K562 (cell line): ENCODE data around the gene GFRA1. TPM values are rescaled to one million over a fixed set of nuclear protein-coding genes. Genes with fewer than 3 reads are reported as not detected.

Experiments used
- ATAC-seq: fragments of 200-7000 bp; cut with Tn5 transposase; 3 replicates; pipeline ENCODE4 v1.9.1; 2020; ENCODE audit warnings: moderate library complexity
- BruUV-seq: library from RNA; stranded (reverse); fragments of 400-500 nt; replicated peaks from 2 replicates; lab custom pipeline; 2021; lab: Mats Ljungman, UMichigan
- CTCF ChIA-PET: fragments of 300-600 bp; formaldehyde crosslinking; extraction: SDS; loops from one replicate; lab custom pipeline; 2021; ENCODE audit warnings: low intra/inter-chr PET ratio; lab: Yijun Ruan, JAX
- POLR2A ChIA-PET: fragments of 300-600, 350-650 bp; sonication (Branson Sonifier 250); formaldehyde crosslinking; extraction: SDS; loops from one replicate; lab custom pipeline; 2021; ENCODE audit warnings: antibody characterized with exemption, inconsistent platforms; lab: Yijun Ruan, JAX
- DNase-seq, 4 experiments: peaks; one replicate each; pipeline versions ENCODE4 v3.0.0 to v3.0.0-alpha.2; 2011 to 2018; ENCODE audit warnings: low spot score in 3 of 4, mixed read lengths in 3 of 4; ENCODE audit errors: extremely low read depth in 1 of 4
- FAIRE-seq: peaks from 2 replicates; lab custom pipeline; 2011; peaks lifted over from hg19 to GRCh38; lab: Jason Lieb, UNC
- H2AFZ ChIP-seq: 2 replicates; pipeline ENCODE4 v1.6.0; 2011; ENCODE audit warnings: low read depth, low read length, control low read depth, inconsistent platforms
- H3K27ac ChIP-seq: fragments of 200-600 bp; 3 replicates; pipeline ENCODE4 v1.8.0; 2011; ENCODE audit warnings: low read depth, mild to moderate bottlenecking, control low read depth, inconsistent platforms, low read length, moderate library complexity, mixed read lengths; ENCODE audit errors: extremely low read depth
- H3K27me3 ChIP-seq, 2 experiments: fragments of 300-600 bp in 1 of 2; 2 replicates in 1 of 2; 3 replicates in 1 of 2; pipeline versions ENCODE4 v1.6.0 to v1.8.0; 2011; ENCODE audit warnings: inconsistent platforms in 2 of 2, low read length in 2 of 2, mild to moderate bottlenecking in 1 of 2, mixed read lengths in 1 of 2, moderate library complexity in 1 of 2; ENCODE audit not compliant: control insufficient read depth in 2 of 2, insufficient read depth in 2 of 2
- H3K36me3 ChIP-seq: fragments of 300-600 bp; 3 replicates; pipeline ENCODE4 v1.8.0; 2011; ENCODE audit warnings: mild to moderate bottlenecking, low read length, inconsistent platforms; ENCODE audit not compliant: control insufficient read depth, insufficient read depth
- H3K4me1 ChIP-seq, 2 experiments: fragments of 200-600 bp in 1 of 2; replicated peaks in 1 of 2; 2 replicates in 1 of 2; 3 replicates in 1 of 2; pipeline versions ENCODE4 v1.5.1 to v1.8.0; 2011; ENCODE audit warnings: inconsistent platforms in 2 of 2, low read length in 2 of 2, mild to moderate bottlenecking in 1 of 2, mixed read lengths in 1 of 2, moderate library complexity in 1 of 2; ENCODE audit not compliant: control insufficient read depth in 2 of 2, insufficient read depth in 2 of 2
- H3K4me2 ChIP-seq: 2 replicates; pipeline ENCODE4 v1.6.1; 2011; ENCODE audit warnings: low read length, control low read depth, inconsistent platforms, mixed read lengths; ENCODE audit not compliant: insufficient read depth
- H3K4me3 ChIP-seq: fragments of 200-600 bp; sonication (generic), shearing (Covaris generic); 2 replicates; pipeline ENCODE4 v1.5.1; 2016; ENCODE audit warnings: control low read depth, inconsistent platforms
- H3K79me2 ChIP-seq: fragments of 200-600 bp; 3 replicates; pipeline ENCODE4 v1.8.0; 2011; ENCODE audit warnings: low read length, inconsistent platforms; ENCODE audit not compliant: control insufficient read depth, insufficient read depth
- H3K9ac ChIP-seq, 2 experiments: 2 replicates each; pipeline versions ENCODE4 v1.6.0 to v1.6.1; 2011; ENCODE audit warnings: low read depth in 2 of 2, low read length in 2 of 2, control low read depth in 1 of 2, inconsistent platforms in 1 of 2, mild to moderate bottlenecking in 1 of 2, mixed read lengths in 1 of 2; ENCODE audit not compliant: insufficient read depth in 1 of 2
- H3K9me1 ChIP-seq: one replicate; pipeline ENCODE4 v1.6.0; 2011; ENCODE audit warnings: inconsistent platforms, mild to moderate bottlenecking, low read length, moderate library complexity; ENCODE audit not compliant: control insufficient read depth, insufficient read depth
- H3K9me3 ChIP-seq: replicated peaks from 2 replicates; pipeline ENCODE4 v1.5.1; 2011; ENCODE audit warnings: low read depth, low read length, inconsistent platforms; ENCODE audit not compliant: control insufficient read depth, insufficient read depth
- H4K20me1 ChIP-seq: replicated peaks from 2 replicates; pipeline ENCODE4 v1.6.1; 2011; ENCODE audit warnings: low read length, inconsistent platforms, mixed read lengths; ENCODE audit not compliant: control insufficient read depth, insufficient read depth
- BCOR ChIP-seq: fragments of 450-650 bp; IDR thresholded peaks from 2 replicates; pipeline ENCODE4 v1.6.1; 2016
- ETV1 ChIP-seq: fragments of 450-650 bp; conservative IDR thresholded peaks from 2 replicates; pipeline ENCODE4 v1.6.1; 2016; ENCODE audit warnings: missing genetic modification characterization, control low read depth, low read depth, missing compliant biosample characterization
- HNRNPH1 ChIP-seq: fragments of 200-400 bp; formaldehyde crosslinking; optimal IDR thresholded peaks from 2 replicates; pipeline ENCODE3; 2017; ENCODE audit warnings: low read depth, mild to moderate bottlenecking, low read length, moderate library complexity
- HNRNPL ChIP-seq: fragments of 200-400 bp; formaldehyde crosslinking; IDR thresholded peaks from 2 replicates; pipeline ENCODE4 v1.6.1; 2017; ENCODE audit warnings: low read depth, mild to moderate bottlenecking, low read length
- MIER1 ChIP-seq: fragments of 450-650 bp; IDR thresholded peaks from 2 replicates; pipeline ENCODE4 v1.6.1; 2016; ENCODE audit warnings: antibody characterized with exemption, mild to moderate bottlenecking, low read depth
- RB1 ChIP-seq: fragments of 450-650 bp; IDR thresholded peaks from 2 replicates; pipeline ENCODE4 v1.6.1; 2017; ENCODE audit warnings: low read depth, mild to moderate bottlenecking
- RBM22 ChIP-seq: fragments of 200-400 bp; formaldehyde crosslinking; IDR thresholded peaks from 2 replicates; pipeline ENCODE4 v1.6.1; 2018; ENCODE audit warnings: low read length, low read depth; ENCODE audit not compliant: poor library complexity, severe bottlenecking
- RNF2 ChIP-seq: sonication (generic); IDR thresholded peaks from 2 replicates; pipeline ENCODE4 v1.6.1; 2016
- TOE1 ChIP-seq, 2 experiments: fragments of 450-650 bp in 1 of 2; sonication (generic) in 1 of 2; formaldehyde crosslinking in 1 of 2; IDR thresholded peaks; 2 replicates each; pipeline versions ENCODE4 v1.7.1 to v1.8.0; 2016 to 2022; ENCODE audit warnings: borderline replicate concordance in 2 of 2, mild to moderate bottlenecking in 2 of 2, antibody characterized with exemption in 1 of 2, inconsistent platforms in 1 of 2, low read depth in 1 of 2, missing genetic modification reagents in 1 of 2, moderate library complexity in 1 of 2
- ZBTB1 ChIP-seq: sonication (generic); formaldehyde crosslinking; IDR thresholded peaks from 2 replicates; pipeline ENCODE4 v1.8.1; 2023; ENCODE audit warnings: missing genetic modification reagents, low read depth, mild to moderate bottlenecking, borderline replicate concordance
- ZNF197 ChIP-seq: fragments of 200-800 bp; sonication (Bioruptor generic); IDR thresholded peaks from 2 replicates; pipeline ENCODE4 v1.6.1; 2016; ENCODE audit warnings: low read depth, missing genetic modification characterization, missing compliant biosample characterization
- ZNF57 ChIP-seq: fragments of 450-650 bp; formaldehyde crosslinking; IDR thresholded peaks from 2 replicates; pipeline ENCODE4 v1.4.0; 2020; ENCODE audit warnings: mild to moderate bottlenecking, moderate library complexity
- ZNF695 ChIP-seq: fragments of 450-650 bp; formaldehyde crosslinking; IDR thresholded peaks from 2 replicates; pipeline ENCODE4 v1.4.0; 2020; ENCODE audit warnings: mild to moderate bottlenecking, moderate library complexity
- ZSCAN29 ChIP-seq: fragments of 450-650 bp; IDR thresholded peaks from 2 replicates; pipeline ENCODE4 v1.6.1; 2017
- WGBS: fragments of 100-300 bp; shearing (Covaris generic); methylation state at CpG from one replicate; pipeline ENCODE4 v1.1.6; 2016; ENCODE audit warnings: low coverage, mixed read lengths; ENCODE audit not compliant: insufficient coverage; ENCODE audit errors: missing lambda C conversion rate; 5-methylcytosine and 5-hydroxymethylcytosine counted together
- in situ Hi-C: fragments of 300-500 bp; cut with MboI; formaldehyde crosslinking; loops from 4 replicates; pipeline ENCODE4 v1.15.0; 2018; ENCODE audit warnings: inconsistent platforms, mixed read lengths
- intact Hi-C: fragments of 100-400 bp; cut with micrococcal nuclease; formaldehyde crosslinking; loops from 2 replicates; pipeline ENCODE4 v1.14.2; 2022
- polyA plus RNA-seq, 8 experiments: library from polyadenylated mRNA; depleted of rRNA in 4 of 8; stranded (reverse) in 5 of 8; unstranded in 3 of 8; fragments of >200 nt; fragmentation: Nextera tagmentation in 2 of 8; fragmentation: Illumina TruSeq in 1 of 8; extraction: Ambion mirVana in 2 of 8; extraction: Trizol in 1 of 8; gene quantifications; 2 replicates each; pipeline versions ENCODE4 v1.2.1 to v1.2.3, GENCODE V29; 2011 to 2014; ENCODE audit warnings: inconsistent platforms in 1 of 8, missing spikeins in 1 of 8
- total RNA-seq, 7 experiments: library from RNA; depleted of rRNA in 6 of 7; stranded (reverse); fragments of >200 nt in 6 of 7; fragmentation: Illumina TruSeq in 2 of 7; extraction: Trizol in 2 of 7; gene quantifications; 2 replicates each; pipeline versions ENCODE4 v1.2.1 to v1.2.3, GENCODE V29; 2011 to 2021; ENCODE audit warnings: low replicate concordance in 1 of 7
- TF ChIP-seq, protein P1 (sequence below): fragments of 450-650 bp; IDR thresholded peaks from one replicate; pipeline ENCODE4 v1.6.1; 2018; ENCODE audit warnings: mild to moderate bottlenecking, moderate library complexity; ENCODE audit not compliant: partially characterized antibody
- TF ChIP-seq, protein P2 (sequence below): sonication (generic); formaldehyde crosslinking; IDR thresholded peaks from 2 replicates; pipeline ENCODE4 v1.8.0; 2022; ENCODE audit warnings: mild to moderate bottlenecking, missing genetic modification reagents
- TF ChIP-seq, protein P3 (sequence below): fragments of 250-450 bp; sonication (Bioruptor Pico); IDR thresholded peaks from 2 replicates; pipeline ENCODE4 v1.9.0; 2021; ENCODE audit warnings: mild to moderate bottlenecking
- TF ChIP-seq, protein P4 (sequence below): IDR thresholded peaks from 2 replicates; pipeline ENCODE4 v1.6.1; 2016; ENCODE audit warnings: missing genetic modification characterization, missing compliant biosample characterization
- TF ChIP-seq, protein P5 (sequence below): fragments of 250-450 bp; sonication (Bioruptor Pico); IDR thresholded peaks from 2 replicates; pipeline ENCODE4 v1.6.1; 2021; ENCODE audit warnings: mild to moderate bottlenecking

The GFRA1 gene
- total and polyA plus RNA-seq, 9 of the 15 experiments (the other 6 are each of a cell fraction or from before 2014, with no cell fraction given) = 0.04 TPM; not detected in 8

DNA sequence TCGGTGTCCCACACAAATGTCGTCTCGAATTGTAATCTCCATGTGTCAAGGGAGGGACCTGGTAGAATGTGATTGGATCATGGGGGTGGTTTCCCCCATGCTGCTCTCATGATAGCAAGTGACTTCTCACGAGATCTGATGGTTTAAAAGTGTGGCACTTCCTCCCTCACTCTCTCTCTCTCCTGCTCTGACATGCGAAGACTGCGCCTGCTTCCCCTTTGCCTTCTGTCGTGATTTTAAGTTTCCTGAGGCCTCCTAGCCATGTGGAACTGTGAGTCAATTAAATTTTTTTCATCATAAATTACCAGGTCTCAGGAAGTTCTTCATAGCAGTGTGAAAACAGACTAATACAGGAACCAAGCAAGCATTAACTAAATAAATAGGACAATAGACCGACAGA is 229.1 kb downstream of the GFRA1 start (continued):
- TF ChIP-seq, protein P1, sequence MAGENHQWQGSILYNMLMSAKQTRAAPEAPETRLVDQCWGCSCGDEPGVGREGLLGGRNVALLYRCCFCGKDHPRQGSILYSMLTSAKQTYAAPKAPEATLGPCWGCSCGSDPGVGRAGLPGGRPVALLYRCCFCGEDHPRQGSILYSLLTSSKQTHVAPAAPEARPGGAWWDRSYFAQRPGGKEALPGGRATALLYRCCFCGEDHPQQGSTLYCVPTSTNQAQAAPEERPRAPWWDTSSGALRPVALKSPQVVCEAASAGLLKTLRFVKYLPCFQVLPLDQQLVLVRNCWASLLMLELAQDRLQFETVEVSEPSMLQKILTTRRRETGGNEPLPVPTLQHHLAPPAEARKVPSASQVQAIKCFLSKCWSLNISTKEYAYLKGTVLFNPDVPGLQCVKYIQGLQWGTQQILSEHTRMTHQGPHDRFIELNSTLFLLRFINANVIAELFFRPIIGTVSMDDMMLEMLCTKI = no peak
- TF ChIP-seq TOE1 (IDR thresholded peaks at IDR 0.05; ENCODE audit: borderline replicate concordance) = no peak
- no peak for TF ChIP-seq TOE1 (CRISPR knock-in tag; IDR thresholded peaks at IDR 0.05; ENCODE audit: borderline replicate concordance, low read depth)
- TF ChIP-seq ZNF197 = no peak
- TF ChIP-seq RB1 = no peak
- TF ChIP-seq, protein P2, sequence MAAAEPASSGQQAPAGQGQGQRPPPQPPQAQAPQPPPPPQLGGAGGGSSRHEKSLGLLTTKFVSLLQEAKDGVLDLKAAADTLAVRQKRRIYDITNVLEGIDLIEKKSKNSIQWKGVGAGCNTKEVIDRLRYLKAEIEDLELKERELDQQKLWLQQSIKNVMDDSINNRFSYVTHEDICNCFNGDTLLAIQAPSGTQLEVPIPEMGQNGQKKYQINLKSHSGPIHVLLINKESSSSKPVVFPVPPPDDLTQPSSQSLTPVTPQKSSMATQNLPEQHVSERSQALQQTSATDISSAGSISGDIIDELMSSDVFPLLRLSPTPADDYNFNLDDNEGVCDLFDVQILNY (CRISPR knock-in tag) = no peak

DNA sequence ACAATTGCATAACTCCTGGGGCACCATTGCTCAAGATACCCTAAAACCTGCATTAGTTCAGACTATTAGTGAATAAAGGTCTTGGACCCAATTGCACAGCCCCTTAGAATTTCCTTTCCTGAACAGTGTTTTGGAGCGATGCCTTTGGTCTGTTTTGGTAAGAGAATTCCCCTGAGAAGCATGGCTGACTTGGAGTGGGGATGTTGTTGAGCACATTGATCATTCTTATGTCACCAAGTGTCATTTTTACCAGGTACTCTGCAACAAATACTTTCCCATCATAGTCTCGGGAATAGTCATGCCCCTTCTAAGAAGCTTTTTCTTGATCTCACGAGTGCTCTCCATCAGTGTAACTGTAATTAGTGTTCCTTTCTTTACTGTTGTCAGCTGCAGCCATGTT is 229.7 kb downstream of the GFRA1 start:
- Histone ChIP-seq H3K79me2 (no peaks in the 10 kb centered on the region), H4K20me1 (no peaks in the 10 kb centered on the region), H3K9me3 (no peaks in the 10 kb centered on the region), H3K27ac (no peak overlapping the region), H3K9ac (no peak overlapping the region), H3K4me1 (no peaks in the 10 kb centered on the region), H3K36me3 (no peaks in the 10 kb centered on the region), H3K4me2 (no peak overlapping the region)
- FAIRE-seq = no peak
- intact Hi-C loops (no loop called here), in situ Hi-C loops (no loop called here)
- CTCF ChIA-PET = no interaction called here
- TF ChIP-seq, protein P3, sequence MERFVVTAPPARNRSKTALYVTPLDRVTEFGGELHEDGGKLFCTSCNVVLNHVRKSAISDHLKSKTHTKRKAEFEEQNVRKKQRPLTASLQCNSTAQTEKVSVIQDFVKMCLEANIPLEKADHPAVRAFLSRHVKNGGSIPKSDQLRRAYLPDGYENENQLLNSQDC (CRISPR knock-in tag) = no peak
- no peak for TF ChIP-seq ZNF695
- TF ChIP-seq HNRNPL = no peak
- TF ChIP-seq MIER1 = no peak
- TF ChIP-seq RBM22 = no peak
- TF ChIP-seq ZBTB1 (CRISPR knock-in tag) = no peak
- TF ChIP-seq, protein P4, sequence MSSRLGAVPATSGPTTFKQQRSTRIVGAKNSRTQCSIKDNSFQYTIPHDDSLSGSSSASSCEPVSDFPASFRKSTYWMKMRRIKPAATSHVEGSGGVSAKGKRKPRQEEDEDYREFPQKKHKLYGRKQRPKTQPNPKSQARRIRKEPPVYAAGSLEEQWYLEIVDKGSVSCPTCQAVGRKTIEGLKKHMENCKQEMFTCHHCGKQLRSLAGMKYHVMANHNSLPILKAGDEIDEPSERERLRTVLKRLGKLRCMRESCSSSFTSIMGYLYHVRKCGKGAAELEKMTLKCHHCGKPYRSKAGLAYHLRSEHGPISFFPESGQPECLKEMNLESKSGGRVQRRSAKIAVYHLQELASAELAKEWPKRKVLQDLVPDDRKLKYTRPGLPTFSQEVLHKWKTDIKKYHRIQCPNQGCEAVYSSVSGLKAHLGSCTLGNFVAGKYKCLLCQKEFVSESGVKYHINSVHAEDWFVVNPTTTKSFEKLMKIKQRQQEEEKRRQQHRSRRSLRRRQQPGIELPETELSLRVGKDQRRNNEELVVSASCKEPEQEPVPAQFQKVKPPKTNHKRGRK = no peak
- TF ChIP-seq BCOR = no peak
- no peak for TF ChIP-seq RNF2
- TF ChIP-seq ZSCAN29 = no peak
- no peak for TF ChIP-seq HNRNPH1
- TF ChIP-seq ETV1 (tag) = no peak
- TF ChIP-seq ZNF57 = no peak
- TF ChIP-seq, protein P5, sequence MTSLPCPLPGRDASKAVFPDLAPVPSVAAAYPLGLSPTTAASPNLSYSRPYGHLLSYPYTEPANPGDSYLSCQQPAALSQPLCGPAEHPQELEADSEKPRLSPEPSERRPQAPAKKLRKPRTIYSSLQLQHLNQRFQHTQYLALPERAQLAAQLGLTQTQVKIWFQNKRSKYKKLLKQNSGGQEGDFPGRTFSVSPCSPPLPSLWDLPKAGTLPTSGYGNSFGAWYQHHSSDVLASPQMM (CRISPR knock-in tag) = no peak
- TF ChIP-seq, all 486 proteins: peak for 0
- Histone ChIP-seq H2AFZ (no peak overlapping the region), H3K27me3 (no peaks in the 10 kb centered on the region), H3K9me1 (no peaks in the 10 kb centered on the region), H3K4me3 (no peak overlapping the region)
- POLR2A ChIA-PET = no interaction called here
- WGBS = 0% methylated on average over 3 of the region's 3 CpGs
- DNase-seq (no peak), ATAC-seq (no peak)
- BruUV-seq = no TSS peak
